Stimulated activated CD8-positive, alpha-beta memory T cell treated with anti-CD3 and anti-CD28 coated beads, Interleukin-7, amount 100 ng/mL, for 48 hours (primary cell): Measurements from ENCODE around the gene GID4.

ENCODE experiments used
- DNase-seq, 2 donors: peaks; one replicate each; pipeline ENCODE4 v3.0.0-alpha.2; 2020; ENCODE audit warnings: low read depth in 1 of 2; ENCODE audit errors: extremely low read depth in 1 of 2

Gene GID4

GRCh38 chr17:18015593-18015992 is 23.6 kb upstream of the GID4 start:
- DNase-seq: no peak

- DNase-seq: no peak
Measured at GRCh38 chr17:18016426-18016825, 22.8 kb upstream of the GID4 start.

- no peak for DNase-seq
Measured at GRCh38 chr17:18017958-18018357, 21.2 kb upstream of the GID4 start.

GRCh38 chr17:18018411-18018921 is 20.7 kb upstream of the GID4 start:
- DNase-seq: no peak

- no peak for DNase-seq
Measured at GRCh38 chr17:18019838-18020154, 19.4 kb upstream of the GID4 start.

- DNase-seq: no peak
Measured at GRCh38 chr17:18020971-18021370, 18.2 kb upstream of the GID4 start.

- no peak for DNase-seq
Measured at GRCh38 chr17:18021372-18021771, 17.8 kb upstream of the GID4 start.

GRCh38 chr17:18025241-18025944 is 13.8 kb upstream of the GID4 start:
- peak in 1 of 2 donors; percentile 33 for DNase-seq

GRCh38 chr17:18025945-18026776 is 13.0 kb upstream of the GID4 start:
- peak in 1 of 2 donors; percentile 5 for DNase-seq

- DNase-seq: no peak
Measured at GRCh38 chr17:18027280-18027679, 11.9 kb upstream of the GID4 start.

GRCh38 chr17:18028114-18028951 is 10.9 kb upstream of the GID4 start:
- DNase-seq: no peak

- no peak for DNase-seq
Measured at GRCh38 chr17:18028952-18029540, 10.2 kb upstream of the GID4 start.

GRCh38 chr17:18031955-18032354 is 7.3 kb upstream of the GID4 start:
- no peak for DNase-seq

GRCh38 chr17:18033442-18034099 is 5.6 kb upstream of the GID4 start:
- peak in 1 of 2 donors; percentile 12 for DNase-seq

GRCh38 chr17:18035704-18036103 is 3.5 kb upstream of the GID4 start:
- DNase-seq: no peak

GRCh38 chr17:18037486-18037885 is 1.7 kb upstream of the GID4 start:
- DNase-seq: no peak

GRCh38 chr17:18038149-18038850 is 908 bp upstream of the GID4 start:
- DNase-seq: no peak

- DNase-seq: no peak
Measured at GRCh38 chr17:18039535-18040260, 490 bp downstream of the GID4 start.

GRCh38 chr17:18040261-18040858 is 1.2 kb downstream of the GID4 start:
- no peak for DNase-seq
